HepG2 (cell line): ENCODE results near the gene RASD2. TPM values are rescaled to one million over a fixed set of nuclear protein-coding genes. Genes with fewer than 3 reads are reported as not detected.
A peak's percentile ranks its signal among the peaks of the same experiment; 100 is the strongest.

Experiments used
- ATAC-seq: fragments of 200-7000 bp; cut with Tn5 transposase; 3 replicates; pipeline ENCODE4 v1.9.1; 2020; ENCODE audit warnings: mild to moderate bottlenecking, moderate library complexity
- BruUV-seq: library from RNA; stranded (reverse); fragments of 400-500 nt; replicated peaks from 2 replicates; lab custom pipeline; 2021; lab: Mats Ljungman, UMichigan
- CTCF ChIA-PET: fragments of 300-600 bp; formaldehyde crosslinking; extraction: SDS; loops from one replicate; lab custom pipeline; 2021; ENCODE audit warnings: low total read pairs, inconsistent platforms, low intra/inter-chr PET ratio; lab: Yijun Ruan, JAX
- POLR2A ChIA-PET: fragments of 350-600 bp; sonication (Branson Sonifier 250); formaldehyde crosslinking; loops from one replicate; lab custom pipeline; 2020; ENCODE audit warnings: antibody characterized with exemption, inconsistent platforms; lab: Yijun Ruan, JAX
- DNase-seq: peaks from one replicate; pipeline ENCODE4 v3.0.0-alpha.2; 2015; ENCODE audit warnings: low spot score
- FAIRE-seq: peaks from 3 replicates; lab custom pipeline; 2011; peaks lifted over from hg19 to GRCh38; lab: Jason Lieb, UNC
- H2AFZ ChIP-seq: one replicate; pipeline ENCODE4 v1.6.1; 2011; ENCODE audit warnings: low read length, inconsistent platforms
- H3K27ac ChIP-seq: fragments of 300-600 bp; 3 replicates; pipeline ENCODE4 v1.8.0; 2011; ENCODE audit warnings: mixed run types, mild to moderate bottlenecking, mixed read lengths, low read length, inconsistent platforms; ENCODE audit not compliant: insufficient read depth; ENCODE audit errors: extremely low read length
- H3K27me3 ChIP-seq, 2 experiments: fragments of 200-600 bp in 1 of 2; 2 replicates in 1 of 2; 3 replicates in 1 of 2; pipeline versions ENCODE4 v1.6.0 to v1.8.0; 2011; ENCODE audit warnings: low read length in 2 of 2, mild to moderate bottlenecking in 2 of 2, moderate library complexity in 2 of 2, inconsistent platforms in 1 of 2; ENCODE audit not compliant: insufficient read depth in 2 of 2, control insufficient read depth in 1 of 2
- H3K36me3 ChIP-seq, 2 experiments: fragments of 200-600 bp in 1 of 2; replicated peaks in 1 of 2; 2 replicates in 1 of 2; 3 replicates in 1 of 2; pipeline versions ENCODE4 v1.5.1 to v1.8.0; 2011; ENCODE audit warnings: low read length in 2 of 2, inconsistent platforms in 1 of 2; ENCODE audit not compliant: insufficient read depth in 2 of 2, control insufficient read depth in 1 of 2
- H3K4me1 ChIP-seq: 2 replicates; pipeline ENCODE4 v1.5.1; 2012; ENCODE audit warnings: low read length, inconsistent platforms; ENCODE audit not compliant: insufficient read depth
- H3K4me2 ChIP-seq: 2 replicates; pipeline ENCODE4 v1.6.0; 2011; ENCODE audit warnings: low read depth, low read length, inconsistent platforms
- H3K4me3 ChIP-seq, 3 experiments: fragments of 200-600 bp in 1 of 3; sonication (generic), shearing (Covaris generic) in 1 of 3; replicated peaks in 1 of 3; 2 replicates each; pipeline ENCODE4 v1.5.1; 2011 to 2016; ENCODE audit warnings: low read length in 3 of 3, inconsistent platforms in 2 of 3, low read depth in 2 of 3, mild to moderate bottlenecking in 2 of 3, control low read depth in 1 of 3, mixed read lengths in 1 of 3; ENCODE audit not compliant: insufficient read depth in 1 of 3
- H3K79me2 ChIP-seq: one replicate; pipeline ENCODE4 v1.6.1; 2011; ENCODE audit warnings: low read length, inconsistent platforms; ENCODE audit not compliant: insufficient read depth
- H3K9ac ChIP-seq: 2 replicates; pipeline ENCODE4 v1.6.0; 2011; ENCODE audit warnings: mild to moderate bottlenecking, low read depth, low read length, inconsistent platforms; ENCODE audit not compliant: insufficient read depth
- H3K9me3 ChIP-seq: 2 replicates; pipeline ENCODE4 v1.5.1; 2012; ENCODE audit warnings: mild to moderate bottlenecking, low read length
- H4K20me1 ChIP-seq: 2 replicates; pipeline ENCODE4 v1.6.0; 2011; ENCODE audit warnings: inconsistent platforms, mild to moderate bottlenecking, low read length, moderate library complexity; ENCODE audit not compliant: insufficient read depth
- HNRNPLL ChIP-seq: fragments of 200-400 bp; formaldehyde crosslinking; IDR thresholded peaks from 2 replicates; pipeline ENCODE4 v1.6.1; 2017; ENCODE audit warnings: mild to moderate bottlenecking, low read depth, low read length; ENCODE audit not compliant: poor library complexity, severe bottlenecking
- HOXA3 ChIP-seq: sonication (generic); formaldehyde crosslinking; IDR thresholded peaks from 2 replicates; pipeline ENCODE4 v1.5.0; 2020; ENCODE audit warnings: missing genetic modification reagents
- PCBP2 ChIP-seq: fragments of 200-400 bp; formaldehyde crosslinking; optimal IDR thresholded peaks from 2 replicates; pipeline ENCODE3; 2018; ENCODE audit warnings: low read length, low read depth; ENCODE audit not compliant: poor library complexity, severe bottlenecking
- RBAK ChIP-seq: sonication (generic); formaldehyde crosslinking; IDR thresholded peaks from 2 replicates; pipeline ENCODE4 v1.5.1; 2020; ENCODE audit warnings: mild to moderate bottlenecking, missing genetic modification reagents
- XBP1 ChIP-seq: sonication (generic); formaldehyde crosslinking; IDR thresholded peaks from 2 replicates; pipeline ENCODE4 v1.5.0; 2020; ENCODE audit warnings: missing genetic modification reagents
- ZFP36 ChIP-seq: fragments of 150-350 bp; IDR thresholded peaks from 2 replicates; pipeline ENCODE4 v1.6.1; 2018; ENCODE audit warnings: borderline replicate concordance, low read length, low read depth; ENCODE audit not compliant: partially characterized antibody
- ZKSCAN1 ChIP-seq: fragments of 150-350 bp; IDR thresholded peaks from 2 replicates; pipeline ENCODE4 v1.6.1; 2014; ENCODE audit warnings: low read length
- ZMYM4 ChIP-seq: sonication (generic); formaldehyde crosslinking; IDR thresholded peaks from 2 replicates; pipeline ENCODE4 v1.8.1; 2023; ENCODE audit warnings: mild to moderate bottlenecking, missing genetic modification reagents
- ZNF138 ChIP-seq: sonication (generic); formaldehyde crosslinking; IDR thresholded peaks from 2 replicates; pipeline ENCODE4 v1.5.0; 2020; ENCODE audit warnings: mild to moderate bottlenecking, low read depth, missing genetic modification reagents
- ZNF3 ChIP-seq: IDR thresholded peaks from 2 replicates; pipeline ENCODE4 v1.7.0; 2017; ENCODE audit warnings: inconsistent platforms
- WGBS: methylation state at CpG from one replicate; pipeline ENCODE4 v1.1.6; 2017; ENCODE audit warnings: low lambda C conversion rate; 5-methylcytosine and 5-hydroxymethylcytosine counted together
- in situ Hi-C: cut with HindIII; loops from 2 replicates; pipeline ENCODE4 v1.10.0; 2017; ENCODE audit warnings: low pct_unique_long_range_greater_than_20kb; ENCODE audit not compliant: extremely low pct_ligation_motif_present
- intact Hi-C: fragments of 100-400 bp; cut with micrococcal nuclease; formaldehyde crosslinking; loops from one replicate; pipeline ENCODE4 v1.10.0; 2022; ENCODE audit not compliant: unreplicated experiment
- polyA plus RNA-seq, 8 experiments: library from polyadenylated mRNA; depleted of rRNA in 3 of 8; stranded (reverse) in 7 of 8; unstranded in 1 of 8; fragments of >200 nt; fragmentation: Illumina TruSeq in 4 of 8; extraction: Trizol in 4 of 8; gene quantifications; 2 replicates each; pipeline versions ENCODE4 v1.2.1 to v1.2.3, GENCODE V29; 2011 to 2016; ENCODE audit warnings: low read depth in 4 of 8, missing spikeins in 1 of 8, mixed read lengths in 1 of 8; ENCODE audit not compliant: insufficient read depth in 1 of 8
- total RNA-seq, 5 experiments: library from RNA; depleted of rRNA; stranded (reverse); fragments of >200 nt; fragmentation: Illumina TruSeq; extraction: Trizol; gene quantifications; 2 replicates each; pipeline ENCODE4 v1.2.3, GENCODE V29; 2016; ENCODE audit warnings: low read depth in 1 of 5
- TF ChIP-seq, protein P1 (sequence below): sonication (generic); formaldehyde crosslinking; IDR thresholded peaks from 2 replicates; pipeline ENCODE4 v1.5.1; 2020; ENCODE audit warnings: missing genetic modification reagents, mild to moderate bottlenecking, borderline replicate concordance
- TF ChIP-seq, protein P2 (sequence below): IDR thresholded peaks from 2 replicates; pipeline ENCODE4 v1.6.1; 2012; ENCODE audit warnings: low read depth, low read length, improper control_type of control experiment

The RASD2 gene
- total and polyA plus RNA-seq, 2 of the 13 experiments (the other 11 are each of a cell fraction or from before 2014, with no cell fraction given) = not detected

DNA sequence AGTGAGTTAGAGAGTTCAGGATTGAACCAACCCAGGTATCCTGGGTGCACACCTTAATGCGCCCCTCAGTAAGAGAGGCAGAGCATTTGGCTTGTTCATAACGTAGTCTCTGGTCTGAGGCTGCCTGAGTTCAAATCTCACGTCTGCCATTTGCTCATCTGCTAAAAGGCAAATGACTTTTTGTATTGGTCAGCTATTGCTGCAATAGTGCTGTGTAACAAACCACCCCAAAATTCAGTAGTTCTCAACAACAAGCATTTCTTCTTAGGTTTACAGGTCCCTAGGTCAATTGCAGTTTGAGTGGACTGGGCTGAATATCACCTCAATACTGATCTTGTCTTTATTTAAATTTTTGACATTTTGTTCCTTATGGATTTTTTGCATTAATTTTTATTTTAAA is 18.1 kb downstream of the RASD2 start:
- H3K4me2 ChIP-seq = no peak overlapping the region
- no peak for ATAC-seq
- POLR2A ChIA-PET = no interaction called here
- CTCF ChIA-PET = no interaction called here
- H3K27me3 ChIP-seq = peaks cover 0 to 25% of the 10 kb centered on the region in 2 experiments; a peak in 2 of 5 replicates
- no peak overlapping the region for H3K9ac ChIP-seq
- H3K79me2 ChIP-seq = no peaks in the 10 kb centered on the region
- no peak overlapping the region for H2AFZ ChIP-seq
- H3K36me3 ChIP-seq = no peaks in the 10 kb centered on the region
- H3K9me3 ChIP-seq = no peaks in the 10 kb centered on the region
- no peak for TF ChIP-seq ZFP36
- peak; percentile 82; the same call in 1 of the 2 replicates for TF ChIP-seq RBAK (CRISPR knock-in tag)
- no peak for TF ChIP-seq ZNF138 (CRISPR knock-in tag)
- no peak for TF ChIP-seq ZNF3 (CRISPR knock-in tag)
- TF ChIP-seq, all 625 proteins: peak for 1
- DNase-seq (no peak), FAIRE-seq (no peak)
- WGBS = 30% methylated on average over 3 of the region's 3 CpGs
- no TSS peak for BruUV-seq
- H3K27ac ChIP-seq = no peak overlapping the region
- H4K20me1 ChIP-seq = no peaks in the 10 kb centered on the region
- intact Hi-C loops (no loop called here), in situ Hi-C loops (no loop called here)
- no peaks in the 10 kb centered on the region for H3K4me1 ChIP-seq
- H3K4me3 ChIP-seq = no peak overlapping the region

DNA sequence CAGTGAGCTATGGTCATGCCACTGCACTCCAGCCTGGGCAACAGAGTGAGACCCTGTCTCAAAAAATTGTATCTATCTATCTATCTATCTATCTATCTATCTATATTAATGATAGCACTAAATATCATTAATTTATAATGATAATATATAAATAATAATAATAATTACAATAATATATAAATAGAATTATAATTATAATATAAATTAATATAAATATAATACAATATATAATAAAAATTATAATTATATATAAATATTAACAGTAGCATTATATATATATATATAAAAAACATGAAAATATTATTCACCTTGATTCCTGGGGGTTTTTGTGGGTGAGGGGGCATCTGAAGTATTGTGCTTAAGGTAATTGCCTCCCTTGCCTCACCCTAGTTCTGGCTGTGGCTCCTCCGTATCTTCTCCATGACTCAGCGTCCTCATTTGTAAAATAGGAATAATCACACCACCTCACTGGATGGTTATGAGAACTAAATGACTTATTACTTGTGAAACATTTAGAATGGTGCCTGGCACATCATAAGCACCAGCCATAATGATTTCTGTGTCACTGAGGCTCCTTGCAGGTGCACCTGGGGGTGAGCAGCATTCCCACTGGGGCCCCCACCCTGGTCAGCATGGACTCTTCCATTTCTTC is 18.8 kb downstream of the RASD2 start:
- Histone ChIP-seq H3K4me3 (no peak overlapping the region), H3K9ac (no peak overlapping the region), H3K4me1 (no peaks in the 10 kb centered on the region), H3K27ac (no peak overlapping the region), H3K27me3 (peaks cover 0 to 23% of the 10 kb centered on the region in 2 experiments; a peak in 2 of 5 replicates), H3K79me2 (no peaks in the 10 kb centered on the region), H2AFZ (no peak overlapping the region), H4K20me1 (no peaks in the 10 kb centered on the region), H3K4me2 (no peak overlapping the region), H3K36me3 (no peaks in the 10 kb centered on the region), H3K9me3 (no peaks in the 10 kb centered on the region)
- no TSS peak for BruUV-seq
- FAIRE-seq (no peak), ATAC-seq (no peak), DNase-seq (no peak)
- CTCF ChIA-PET = no interaction called here
- in situ Hi-C loops (loop anchor here (10.0 kb wide), 1 partner anchor 65 kb away; no protein-coding TSS in a partner anchor), intact Hi-C loops (no loop called here)
- 29% methylated on average over 2 of the region's 2 CpGs for WGBS
- POLR2A ChIA-PET = no interaction called here
- TF ChIP-seq XBP1 (CRISPR knock-in tag) (no peak), HOXA3 (no peak), ZMYM4 (CRISPR knock-in tag) (no peak), HNRNPLL (no peak), ZKSCAN1 (no peak), PCBP2 (no peak)
- TF ChIP-seq, protein P1, sequence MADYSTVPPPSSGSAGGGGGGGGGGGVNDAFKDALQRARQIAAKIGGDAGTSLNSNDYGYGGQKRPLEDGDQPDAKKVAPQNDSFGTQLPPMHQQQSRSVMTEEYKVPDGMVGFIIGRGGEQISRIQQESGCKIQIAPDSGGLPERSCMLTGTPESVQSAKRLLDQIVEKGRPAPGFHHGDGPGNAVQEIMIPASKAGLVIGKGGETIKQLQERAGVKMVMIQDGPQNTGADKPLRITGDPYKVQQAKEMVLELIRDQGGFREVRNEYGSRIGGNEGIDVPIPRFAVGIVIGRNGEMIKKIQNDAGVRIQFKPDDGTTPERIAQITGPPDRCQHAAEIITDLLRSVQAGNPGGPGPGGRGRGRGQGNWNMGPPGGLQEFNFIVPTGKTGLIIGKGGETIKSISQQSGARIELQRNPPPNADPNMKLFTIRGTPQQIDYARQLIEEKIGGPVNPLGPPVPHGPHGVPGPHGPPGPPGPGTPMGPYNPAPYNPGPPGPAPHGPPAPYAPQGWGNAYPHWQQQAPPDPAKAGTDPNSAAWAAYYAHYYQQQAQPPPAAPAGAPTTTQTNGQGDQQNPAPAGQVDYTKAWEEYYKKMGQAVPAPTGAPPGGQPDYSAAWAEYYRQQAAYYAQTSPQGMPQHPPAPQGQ (CRISPR knock-in tag) = no peak
- TF ChIP-seq, protein P2, sequence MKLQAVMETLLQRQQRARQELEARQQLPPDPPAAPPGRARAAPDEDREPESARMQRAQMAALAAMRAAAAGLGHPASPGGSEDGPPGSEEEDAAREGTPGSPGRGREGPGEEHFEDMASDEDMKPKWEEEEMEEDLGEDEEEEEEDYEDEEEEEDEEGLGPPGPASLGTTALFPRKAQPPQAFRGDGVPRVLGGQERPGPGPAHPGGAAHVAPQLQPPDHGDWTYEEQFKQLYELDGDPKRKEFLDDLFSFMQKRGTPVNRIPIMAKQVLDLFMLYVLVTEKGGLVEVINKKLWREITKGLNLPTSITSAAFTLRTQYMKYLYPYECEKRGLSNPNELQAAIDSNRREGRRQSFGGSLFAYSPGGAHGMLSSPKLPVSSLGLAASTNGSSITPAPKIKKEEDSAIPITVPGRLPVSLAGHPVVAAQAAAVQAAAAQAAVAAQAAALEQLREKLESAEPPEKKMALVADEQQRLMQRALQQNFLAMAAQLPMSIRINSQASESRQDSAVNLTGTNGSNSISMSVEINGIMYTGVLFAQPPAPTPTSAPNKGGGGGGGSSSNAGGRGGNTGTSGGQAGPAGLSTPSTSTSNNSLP = no peak
